Nephron (organoid): ENCODE measurements around the gene C3orf18.

Experiments
- H3K27ac Mint-ChIP-seq, 3 experiments: 2 replicates each; pipeline ENCODE4 v1.8.0; 2020; ENCODE audit warnings: mixed read lengths in 3 of 3, mild to moderate bottlenecking in 2 of 3, moderate library complexity in 1 of 3
- H3K27me3 Mint-ChIP-seq: 2 replicates; pipeline ENCODE4 v1.8.0; 2021; ENCODE audit warnings: low read depth, mild to moderate bottlenecking, moderate library complexity, mixed read lengths
- H3K36me3 Mint-ChIP-seq: 2 replicates; pipeline ENCODE4 v1.8.0; 2020; ENCODE audit warnings: low read depth, mixed read lengths
- H3K4me1 Mint-ChIP-seq: 2 replicates; pipeline ENCODE4 v1.8.0; 2020; ENCODE audit warnings: mixed read lengths
- H3K4me3 Mint-ChIP-seq, 3 experiments: 2 replicates each; pipeline ENCODE4 v1.8.0; 2020; ENCODE audit warnings: mild to moderate bottlenecking in 3 of 3, mixed read lengths in 3 of 3, moderate library complexity in 2 of 3
- H3K9me3 Mint-ChIP-seq: 2 replicates; pipeline ENCODE4 v1.8.0; 2020; ENCODE audit warnings: mixed read lengths
- CTCF ChIP-seq, 3 experiments: fragments of 200-600 bp; sonication (generic); IDR thresholded peaks; one replicate each; pipeline ENCODE4 v1.5.0; 2021; ENCODE audit warnings: antibody characterized with exemption in 3 of 3; ENCODE audit not compliant: unreplicated experiment in 3 of 3

Gene C3orf18

DNA sequence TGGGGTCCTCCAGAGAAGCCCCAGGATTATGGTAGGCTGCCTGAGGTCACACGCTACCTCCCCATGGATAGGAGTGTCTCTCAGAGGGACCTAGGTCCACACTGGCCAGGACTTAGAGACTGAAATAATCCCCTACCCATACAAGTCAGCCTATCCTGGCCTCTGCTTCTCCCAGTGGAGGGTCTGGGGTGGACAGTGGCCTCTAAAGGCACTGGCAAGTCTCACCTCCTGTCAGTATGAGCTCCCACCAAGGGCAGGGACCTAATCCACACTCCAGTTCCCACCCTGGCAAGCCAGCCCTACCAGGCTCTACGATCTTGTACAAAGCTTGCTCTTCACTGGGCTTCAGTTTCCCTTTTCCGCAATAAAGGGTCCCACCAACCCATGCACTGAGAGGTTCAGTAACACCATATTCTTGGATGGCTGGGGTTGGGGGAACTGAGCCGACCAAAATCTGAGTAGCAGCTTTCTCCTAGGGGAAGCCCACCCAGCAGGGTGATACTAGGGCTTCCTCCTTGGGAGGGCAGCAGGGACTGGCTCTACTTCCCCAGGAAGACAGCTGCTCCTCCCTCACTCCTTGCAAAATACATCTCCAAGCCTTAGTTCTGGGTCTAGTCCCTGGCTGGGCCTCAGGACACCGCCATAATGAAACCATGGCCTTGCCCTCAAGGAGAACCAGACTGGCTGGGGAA is 41.7 kb upstream of the C3orf18 start:
- H3K27me3 Mint-ChIP-seq = no peaks in the 10 kb centered on the region
- peak overlapping the region; percentile 73 to 95 (median 89) for H3K4me3 Mint-ChIP-seq
- peaks cover 43% of the 10 kb centered on the region for H3K4me1 Mint-ChIP-seq
- no peaks in the 10 kb centered on the region for H3K9me3 Mint-ChIP-seq
- peaks cover 10% of the 10 kb centered on the region for H3K36me3 Mint-ChIP-seq
- TF ChIP-seq CTCF (IDR thresholded peaks at IDR 0.05; ENCODE audit: unreplicated experiment in 3 of 3) = no peak
- H3K27ac Mint-ChIP-seq = peak overlapping the region in 1 of 3 experiments; percentile 22

- H3K27ac Mint-ChIP-seq = no peak overlapping the region
- H3K4me1 Mint-ChIP-seq = peaks cover 35% of the 10 kb centered on the region
- TF ChIP-seq CTCF (IDR thresholded peaks at IDR 0.05; ENCODE audit: unreplicated experiment in 3 of 3) = no peak
- H3K36me3 Mint-ChIP-seq = peaks cover 10% of the 10 kb centered on the region
- H3K9me3 Mint-ChIP-seq = no peaks in the 10 kb centered on the region
- no peak overlapping the region for H3K4me3 Mint-ChIP-seq
- no peaks in the 10 kb centered on the region for H3K27me3 Mint-ChIP-seq
Measured at GRCh38 chr3:50608278-50608677, 40.7 kb upstream of the C3orf18 start.

GRCh38 chr3:50607271-50608091 is 39.9 kb upstream of the C3orf18 start:
- no peak for TF ChIP-seq CTCF (IDR thresholded peaks at IDR 0.05; ENCODE audit: unreplicated experiment in 3 of 3)
- peaks cover 34% of the 10 kb centered on the region for H3K4me1 Mint-ChIP-seq
- H3K36me3 Mint-ChIP-seq = peaks cover 10% of the 10 kb centered on the region
- H3K27ac Mint-ChIP-seq = no peak overlapping the region
- H3K4me3 Mint-ChIP-seq = peak overlapping the region in 1 of 3 experiments; percentile 25
- no peaks in the 10 kb centered on the region for H3K9me3 Mint-ChIP-seq
- H3K27me3 Mint-ChIP-seq = no peaks in the 10 kb centered on the region

GRCh38 chr3:50606596-50606995 is 39.0 kb upstream of the C3orf18 start:
- no peak overlapping the region for H3K4me3 Mint-ChIP-seq
- TF ChIP-seq CTCF (IDR thresholded peaks at IDR 0.05; ENCODE audit: unreplicated experiment in 3 of 3) = no peak
- peaks cover 10% of the 10 kb centered on the region for H3K36me3 Mint-ChIP-seq
- H3K27ac Mint-ChIP-seq = no peak overlapping the region
- H3K4me1 Mint-ChIP-seq = peaks cover 35% of the 10 kb centered on the region
- no peaks in the 10 kb centered on the region for H3K27me3 Mint-ChIP-seq
- no peaks in the 10 kb centered on the region for H3K9me3 Mint-ChIP-seq

DNA sequence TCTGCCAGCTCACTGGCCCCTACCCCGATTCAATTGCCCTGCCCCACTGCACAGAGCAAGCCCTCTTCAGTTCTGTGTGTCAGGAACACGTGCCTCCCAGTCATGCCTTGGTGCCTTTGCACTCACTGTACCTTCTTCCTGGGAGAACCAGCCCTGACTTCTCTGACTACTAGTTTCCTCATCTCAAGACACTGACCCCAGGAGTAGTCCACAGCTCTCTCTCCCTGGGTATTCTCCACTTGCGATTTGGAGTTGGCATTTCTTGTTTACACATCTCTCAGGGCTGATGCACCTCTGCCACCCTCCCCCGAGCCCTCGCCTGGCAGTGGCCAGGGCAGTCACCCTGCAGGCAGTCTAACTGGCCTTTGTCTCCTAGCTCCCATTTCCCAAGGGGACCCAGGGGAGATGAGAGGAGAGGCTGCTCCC is 38.4 kb upstream of the C3orf18 start:
- Mint-ChIP-seq H3K4me3 (no peak overlapping the region), H3K9me3 (no peaks in the 10 kb centered on the region), H3K27ac (peak overlapping the region; percentile 12 to 77 (median 35)), H3K36me3 (peaks cover 10% of the 10 kb centered on the region), H3K27me3 (no peaks in the 10 kb centered on the region), H3K4me1 (peaks cover 41% of the 10 kb centered on the region)
- no peak for TF ChIP-seq CTCF (IDR thresholded peaks at IDR 0.05; ENCODE audit: unreplicated experiment in 3 of 3)
